Muscle of leg (tissue), 11 donors: ENCODE data around the gene DAB2. TPM values are rescaled to one million over a fixed set of nuclear protein-coding genes. Genes with fewer than 3 reads are reported as not detected.

Source experiments
- DNase-seq: peaks from one replicate; pipeline ENCODE4 v3.0.0; 2013
- H3K27ac ChIP-seq: one replicate; pipeline ENCODE4 v1.5.1; 2013; ENCODE audit warnings: mild to moderate bottlenecking, low read length, control low read depth
- H3K27me3 ChIP-seq: one replicate; pipeline ENCODE4 v1.6.1; 2013; ENCODE audit warnings: low read length; ENCODE audit not compliant: control insufficient read depth, insufficient read depth
- H3K36me3 ChIP-seq: one replicate; pipeline ENCODE4 v1.6.1; 2013; ENCODE audit warnings: low read length; ENCODE audit not compliant: control insufficient read depth, insufficient read depth
- H3K4me1 ChIP-seq: one replicate; pipeline ENCODE4 v1.6.1; 2013; ENCODE audit warnings: low read length; ENCODE audit not compliant: control insufficient read depth, insufficient read depth
- H3K4me3 ChIP-seq: one replicate; pipeline ENCODE4 v1.5.1; 2013; ENCODE audit warnings: low read length, control low read depth
- H3K9me3 ChIP-seq: replicated peaks from 2 replicates; pipeline ENCODE4 v1.6.1; 2013; ENCODE audit warnings: low read depth, low read length; ENCODE audit not compliant: control insufficient read depth
- WGBS: methylation state at CpG from one replicate; pipeline ENCODE4 v1.1.5; 2013; ENCODE audit warnings: missing lambda C conversion rate; ENCODE audit not compliant: insufficient coverage; 5-methylcytosine and 5-hydroxymethylcytosine counted together
- polyA plus RNA-seq, 8 donors: library from polyadenylated mRNA; unstranded; fragments of 120-200 nt; gene quantifications; one replicate each; pipeline versions ENCODE4 v1.2.1 to v1.2.3, GENCODE V29; 2013; ENCODE audit warnings: inconsistent platforms in 1 of 8, low replicate concordance in 1 of 8; ENCODE audit not compliant: insufficient read length in 8 of 8, insufficient read depth in 1 of 8
- total RNA-seq: library from RNA; stranded (reverse); fragments of 120-200 nt; gene quantifications from one replicate; pipeline ENCODE4 v1.2.4, GENCODE V29; 2013

The DAB2 gene
- total and polyA plus RNA-seq, 9 donors = 79.7 to 148 (median 106) TPM

- no peak for DNase-seq
Observed at GRCh38 chr5:39394946-39395345, 29.8 kb downstream of the DAB2 start.

DNA sequence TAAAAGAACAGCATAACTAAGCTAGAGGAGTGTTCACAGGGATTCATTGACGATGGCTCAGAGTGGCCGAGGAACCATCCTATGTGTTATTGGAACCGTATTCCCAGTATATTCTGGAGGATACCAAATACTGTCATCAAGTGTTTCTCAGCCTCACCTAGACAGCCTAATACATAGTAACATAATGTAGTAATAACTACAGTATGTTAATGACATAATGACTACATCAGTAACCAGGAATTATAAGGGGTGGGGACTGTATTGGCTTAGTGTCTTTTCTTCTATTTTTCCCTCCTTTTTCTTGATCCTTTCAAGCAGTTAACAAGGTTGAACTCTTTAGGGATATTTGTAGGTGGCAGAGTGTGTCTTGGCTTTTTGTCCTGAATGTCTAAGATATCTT is 33.8 kb downstream of the DAB2 start:
- no peaks in the 10 kb centered on the region for H3K4me1 ChIP-seq
- no peak overlapping the region for H3K27ac ChIP-seq
- H3K27me3 ChIP-seq = no peaks in the 10 kb centered on the region
- no peaks in the 10 kb centered on the region for H3K9me3 ChIP-seq
- H3K36me3 ChIP-seq = peaks cover 20% of the 10 kb centered on the region
- H3K4me3 ChIP-seq = no peak overlapping the region
- no peak for DNase-seq
- whole genome bisulfite sequencing = no CpG with 5 or more reads among the region's 3 CpGs

More at GRCh38 chr5:39394946-39395345, 29.8 kb downstream of the DAB2 start:
- H3K27ac ChIP-seq = no peak overlapping the region
- H3K4me3 ChIP-seq = no peak overlapping the region
- no CpG with 5 or more reads among the region's 3 CpGs for WGBS
- H3K27me3 ChIP-seq = no peaks in the 10 kb centered on the region
- H3K9me3 ChIP-seq = no peaks in the 10 kb centered on the region
- peaks cover 21% of the 10 kb centered on the region for H3K36me3 ChIP-seq
- H3K4me1 ChIP-seq = no peaks in the 10 kb centered on the region

GRCh38 chr5:39387293-39387692 is 37.5 kb downstream of the DAB2 start:
- no peak for DNase-seq
- Histone ChIP-seq H3K9me3 (no peaks in the 10 kb centered on the region), H3K27me3 (no peaks in the 10 kb centered on the region), H3K36me3 (peaks cover 33% of the 10 kb centered on the region), H3K4me3 (no peak overlapping the region), H3K27ac (no peak overlapping the region), H3K4me1 (no peaks in the 10 kb centered on the region)
- no CpG with 5 or more reads among the region's 2 CpGs for WGBS

GRCh38 chr5:39384271-39384670 is 40.5 kb downstream of the DAB2 start:
- peaks cover 39% of the 10 kb centered on the region for H3K36me3 ChIP-seq
- no CpG with 5 or more reads among the region's 1 CpG for whole genome bisulfite sequencing

GRCh38 chr5:39381376-39381775 is 43.4 kb downstream of the DAB2 start:
- DNase-seq = no peak
- 80% methylated on average over 1 of the region's 3 CpGs for WGBS
- Histone ChIP-seq H3K4me1 (peaks cover 6% of the 10 kb centered on the region), H3K36me3 (peaks cover 49% of the 10 kb centered on the region), H3K27me3 (no peaks in the 10 kb centered on the region), H3K9me3 (no peaks in the 10 kb centered on the region), H3K4me3 (no peak overlapping the region), H3K27ac (no peak overlapping the region)

More at GRCh38 chr5:39384271-39384670, 40.5 kb downstream of the DAB2 start:
- no peaks in the 10 kb centered on the region for H3K27me3 ChIP-seq
- no peak overlapping the region for H3K27ac ChIP-seq
- no peaks in the 10 kb centered on the region for H3K9me3 ChIP-seq
- DNase-seq = no peak
- H3K4me3 ChIP-seq = no peak overlapping the region
- H3K4me1 ChIP-seq = peaks cover 6% of the 10 kb centered on the region

DNA sequence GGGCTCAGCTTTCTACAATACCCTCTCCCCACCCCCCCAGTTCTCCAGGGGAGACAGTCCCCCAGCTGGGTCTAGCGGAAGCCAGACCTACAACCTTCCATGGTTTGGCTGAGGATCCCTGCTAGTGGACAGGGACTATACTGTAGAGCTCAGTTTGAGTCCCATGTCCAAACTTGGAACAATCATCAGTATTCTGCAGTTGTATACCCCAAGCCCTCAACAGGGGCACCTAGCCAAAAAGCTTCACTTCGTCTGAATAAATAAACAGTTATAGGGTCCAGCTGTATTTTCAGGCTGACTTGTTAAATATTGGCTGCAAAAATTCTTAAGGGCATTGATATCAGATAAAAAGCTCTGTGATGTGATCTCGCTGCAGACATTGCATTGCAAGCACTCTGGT is 45.1 kb downstream of the DAB2 start:
- DNase-seq = peak; percentile 94
- Histone ChIP-seq H3K27me3 (no peaks in the 10 kb centered on the region), H3K27ac (peak overlapping the region; percentile 47), H3K4me1 (peaks cover 6% of the 10 kb centered on the region), H3K9me3 (no peaks in the 10 kb centered on the region), H3K36me3 (peaks cover 44% of the 10 kb centered on the region), H3K4me3 (no peak overlapping the region)
- 67% methylated on average over 1 of the region's 3 CpGs for WGBS

GRCh38 chr5:39377613-39378012 is 47.2 kb downstream of the DAB2 start:
- WGBS = 20% methylated on average over 1 of the region's 2 CpGs
- peaks cover 43% of the 10 kb centered on the region for H3K36me3 ChIP-seq
- no peak for DNase-seq

DNA sequence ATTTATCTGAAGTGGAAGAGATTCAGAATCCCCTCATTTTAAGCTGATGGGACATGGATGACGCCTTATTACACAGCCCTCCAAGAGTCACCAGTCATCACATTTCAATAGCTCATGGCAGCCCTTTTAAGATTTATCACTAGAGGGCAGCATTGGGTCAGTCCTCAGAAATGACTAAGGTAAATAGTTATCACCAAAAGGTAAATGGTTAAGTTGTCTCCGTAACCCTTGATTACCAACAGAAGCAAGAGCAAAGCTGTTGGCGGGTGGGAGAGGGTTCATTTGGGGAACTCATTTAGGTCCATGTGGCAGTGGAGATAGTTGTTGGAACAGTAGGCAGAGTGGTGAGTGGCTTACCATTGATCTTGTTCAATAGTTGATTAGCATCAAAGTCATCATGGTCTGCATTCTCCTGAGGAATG is 48.5 kb downstream of the DAB2 start:
- Histone ChIP-seq H3K27me3 (no peaks in the 10 kb centered on the region), H3K36me3 (peaks cover 34% of the 10 kb centered on the region), H3K9me3 (no peaks in the 10 kb centered on the region), H3K27ac (no peak overlapping the region), H3K4me3 (no peak overlapping the region), H3K4me1 (peaks cover 6% of the 10 kb centered on the region)
- peak; percentile 66 for DNase-seq
- WGBS = 55% methylated on average over 2 of the region's 3 CpGs

More at GRCh38 chr5:39377613-39378012, 47.2 kb downstream of the DAB2 start:
- Histone ChIP-seq H3K4me3 (no peak overlapping the region), H3K9me3 (no peaks in the 10 kb centered on the region), H3K27me3 (no peaks in the 10 kb centered on the region), H3K4me1 (peaks cover 6% of the 10 kb centered on the region), H3K27ac (no peak overlapping the region)

DNA sequence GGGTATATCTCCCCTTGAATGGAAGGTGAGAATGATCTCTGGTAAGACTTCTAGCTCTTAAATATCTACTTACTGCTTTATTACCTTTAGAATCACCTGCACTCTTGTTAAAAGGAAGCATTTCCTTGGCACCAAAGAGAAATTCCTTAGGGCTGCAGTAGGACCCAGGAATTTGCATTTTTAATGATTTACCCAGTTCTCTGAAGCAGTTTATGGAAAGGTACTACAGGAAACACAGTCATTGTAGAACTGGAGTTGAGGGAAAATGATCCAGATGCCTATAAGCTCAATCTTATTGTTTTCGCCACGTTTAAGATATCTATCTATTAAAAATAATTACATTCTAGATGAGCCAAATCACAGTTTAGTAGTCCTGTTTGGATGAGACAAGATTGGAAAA is 51.0 kb downstream of the DAB2 start:
- WGBS = no CpG with 5 or more reads among the region's 2 CpGs
- Histone ChIP-seq H3K4me3 (no peak overlapping the region), H3K27ac (no peak overlapping the region), H3K4me1 (peaks cover 2% of the 10 kb centered on the region), H3K27me3 (no peaks in the 10 kb centered on the region), H3K9me3 (no peaks in the 10 kb centered on the region), H3K36me3 (peaks cover 20% of the 10 kb centered on the region)
- no peak for DNase-seq

- Histone ChIP-seq H3K9me3 (no peaks in the 10 kb centered on the region), H3K36me3 (peaks cover 5% of the 10 kb centered on the region), H3K4me1 (peaks cover 2% of the 10 kb centered on the region)
Observed at GRCh38 chr5:39371367-39371635, 53.5 kb downstream of the DAB2 start.

More at GRCh38 chr5:39371367-39371635, 53.5 kb downstream of the DAB2 start:
- WGBS = no CpG with 5 or more reads among the region's 3 CpGs
- DNase-seq = no peak
- no peaks in the 10 kb centered on the region for H3K27me3 ChIP-seq
- H3K27ac ChIP-seq = no peak overlapping the region
- H3K4me3 ChIP-seq = no peak overlapping the region
